ENCODE results near the gene NT5DC3. TPM values are rescaled to one million over a fixed set of nuclear protein-coding genes. Genes with fewer than 3 reads are reported as not detected.

The NT5DC3 gene
- total RNA-seq, 2 donors from 2014 or later, result 2.3 to 2.4 TPM

DNA sequence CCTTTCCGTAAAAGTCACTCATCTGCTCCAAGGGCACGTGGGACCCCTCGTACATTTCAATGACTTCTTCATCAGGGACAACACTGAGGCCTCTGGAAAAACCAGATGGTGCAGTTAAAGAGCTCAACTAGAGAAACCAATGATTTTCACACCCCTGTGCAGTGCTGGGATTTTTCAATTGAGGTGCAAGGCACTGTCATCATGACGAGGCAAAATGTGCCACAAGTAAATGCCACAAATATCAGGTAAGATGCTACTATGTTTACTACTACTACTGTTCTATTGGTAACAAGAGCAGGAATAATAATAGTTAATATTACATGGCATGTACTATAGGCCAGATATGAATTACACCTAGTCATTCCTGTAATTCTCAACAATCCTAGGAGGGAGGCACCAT lies 42.4 kb downstream of the NT5DC3 start:
- peaks cover 0 to 20% of the 10 kb centered on the region in 2 donors for H3K4me1 ChIP-seq
- TF ChIP-seq, protein P1, sequence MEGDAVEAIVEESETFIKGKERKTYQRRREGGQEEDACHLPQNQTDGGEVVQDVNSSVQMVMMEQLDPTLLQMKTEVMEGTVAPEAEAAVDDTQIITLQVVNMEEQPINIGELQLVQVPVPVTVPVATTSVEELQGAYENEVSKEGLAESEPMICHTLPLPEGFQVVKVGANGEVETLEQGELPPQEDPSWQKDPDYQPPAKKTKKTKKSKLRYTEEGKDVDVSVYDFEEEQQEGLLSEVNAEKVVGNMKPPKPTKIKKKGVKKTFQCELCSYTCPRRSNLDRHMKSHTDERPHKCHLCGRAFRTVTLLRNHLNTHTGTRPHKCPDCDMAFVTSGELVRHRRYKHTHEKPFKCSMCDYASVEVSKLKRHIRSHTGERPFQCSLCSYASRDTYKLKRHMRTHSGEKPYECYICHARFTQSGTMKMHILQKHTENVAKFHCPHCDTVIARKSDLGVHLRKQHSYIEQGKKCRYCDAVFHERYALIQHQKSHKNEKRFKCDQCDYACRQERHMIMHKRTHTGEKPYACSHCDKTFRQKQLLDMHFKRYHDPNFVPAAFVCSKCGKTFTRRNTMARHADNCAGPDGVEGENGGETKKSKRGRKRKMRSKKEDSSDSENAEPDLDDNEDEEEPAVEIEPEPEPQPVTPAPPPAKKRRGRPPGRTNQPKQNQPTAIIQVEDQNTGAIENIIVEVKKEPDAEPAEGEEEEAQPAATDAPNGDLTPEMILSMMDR (IDR thresholded peaks at IDR 0.05), result no peak
- no peaks in the 10 kb centered on the region for H3K36me3 ChIP-seq
- H3K27ac ChIP-seq, result no peak overlapping the region
- no peaks in the 10 kb centered on the region for H3K9me3 ChIP-seq
- no peak overlapping the region for H3K4me3 ChIP-seq
- no peak for DNase-seq (ENCODE audit: low spot score)
- no peaks in the 10 kb centered on the region for H3K27me3 ChIP-seq

DNA sequence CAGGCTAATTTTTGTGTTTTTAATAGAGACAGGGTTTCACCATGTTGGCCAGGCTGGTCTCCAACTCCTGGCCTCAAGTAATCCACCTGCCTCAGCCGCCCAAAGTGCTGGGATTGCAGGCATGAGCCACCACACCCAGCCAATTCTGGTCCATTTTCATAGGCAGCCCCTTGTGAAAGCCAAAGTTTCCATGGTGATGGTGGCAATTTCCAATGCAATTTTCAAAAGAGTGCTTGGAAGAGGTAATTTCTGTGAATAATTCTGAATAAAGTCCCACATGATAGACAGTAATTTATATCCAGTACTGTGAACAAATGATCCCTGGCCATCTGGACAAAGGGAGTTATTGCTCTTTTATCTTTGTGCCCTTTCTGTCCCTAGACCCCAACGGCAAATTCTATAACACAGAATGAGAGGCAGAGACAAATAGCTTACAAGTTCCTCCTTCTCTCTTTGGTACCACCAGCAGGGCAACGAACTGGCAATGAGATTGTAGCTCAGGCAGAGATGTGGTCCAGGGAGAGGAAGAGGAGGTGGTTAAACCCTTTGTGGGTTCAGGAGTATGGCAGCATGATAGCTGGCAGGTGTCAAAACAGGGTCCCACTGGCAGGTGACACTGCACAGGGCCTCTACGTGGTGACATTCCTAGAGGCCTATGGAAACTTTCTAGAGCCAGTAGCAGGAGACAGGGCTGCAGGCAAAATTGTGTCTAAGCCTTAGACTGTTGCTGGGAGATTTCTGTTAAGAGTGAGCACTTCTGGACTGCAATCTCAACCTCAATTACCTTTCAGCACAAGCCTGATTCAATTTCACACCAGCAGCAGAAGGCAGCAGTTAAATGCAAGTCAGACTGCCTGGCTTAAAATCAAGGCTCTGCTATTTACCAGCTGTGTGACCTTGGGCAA lies 46.5 kb downstream of the NT5DC3 start:
- Histone ChIP-seq H3K9me3 (no peaks in the 10 kb centered on the region), H3K27ac (no peak overlapping the region), H3K4me1 (peaks cover 0 to 4% of the 10 kb centered on the region in 2 donors), H3K27me3 (no peaks in the 10 kb centered on the region), H3K36me3 (no peaks in the 10 kb centered on the region), H3K4me3 (no peak overlapping the region)
- no peak for DNase-seq (ENCODE audit: low spot score)
- TF ChIP-seq, protein P1 (IDR thresholded peaks at IDR 0.05), result no peak

DNA sequence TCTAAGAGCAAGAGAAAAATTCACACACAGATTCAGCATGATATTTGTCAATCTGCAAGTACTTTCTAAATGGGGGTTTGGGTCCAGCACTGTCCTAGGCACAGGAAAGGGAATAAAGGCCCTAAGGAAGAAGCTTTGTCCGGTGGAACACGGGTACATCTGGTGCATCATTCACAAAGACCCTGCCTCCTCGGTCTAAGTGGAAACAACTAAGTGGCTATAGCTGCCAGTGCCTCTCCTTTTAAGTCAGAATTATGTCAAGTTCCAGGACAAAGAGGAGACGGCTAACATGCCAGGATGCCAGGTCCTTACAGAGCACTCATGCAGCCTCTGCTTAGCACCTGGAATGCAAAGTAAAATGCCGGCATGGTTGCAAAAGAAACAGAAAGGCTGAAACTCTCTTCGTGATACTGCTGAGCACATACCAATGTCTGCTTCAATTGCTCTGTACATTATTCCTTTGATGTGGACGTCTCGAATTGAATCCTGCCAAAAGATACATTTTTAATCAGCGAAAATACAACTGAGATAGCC lies 47.5 kb downstream of the NT5DC3 start:
- no peak overlapping the region for H3K4me3 ChIP-seq
- H3K27ac ChIP-seq, result no peak overlapping the region
- H3K27me3 ChIP-seq, result no peaks in the 10 kb centered on the region
- H3K4me1 ChIP-seq, result no peaks in the 10 kb centered on the region
- no peak for DNase-seq (ENCODE audit: low spot score)
- TF ChIP-seq, protein P1 (IDR thresholded peaks at IDR 0.05), result no peak
- no peaks in the 10 kb centered on the region for H3K36me3 ChIP-seq
- H3K9me3 ChIP-seq, result no peaks in the 10 kb centered on the region

DNA sequence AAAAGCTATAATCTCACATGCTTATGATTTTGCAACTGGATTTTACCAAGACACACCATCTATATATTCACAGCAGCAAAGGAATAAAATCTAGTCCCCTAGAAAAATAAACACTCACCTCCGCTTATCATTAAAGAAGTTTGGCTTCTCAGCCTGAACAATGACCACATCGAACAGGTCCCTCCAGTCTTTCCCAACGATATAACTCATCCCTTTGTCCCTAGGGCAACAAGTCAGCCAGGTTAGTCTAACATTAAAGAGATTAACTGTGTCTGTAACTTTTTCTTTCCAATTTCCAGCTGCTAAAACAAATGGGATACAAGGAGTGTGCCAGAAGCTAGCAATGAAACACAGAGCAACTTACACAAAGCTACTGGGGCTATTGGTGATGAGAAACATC lies 48.0 kb downstream of the NT5DC3 start:
- TF ChIP-seq, protein P1 (IDR thresholded peaks at IDR 0.05), result no peak

DNA sequence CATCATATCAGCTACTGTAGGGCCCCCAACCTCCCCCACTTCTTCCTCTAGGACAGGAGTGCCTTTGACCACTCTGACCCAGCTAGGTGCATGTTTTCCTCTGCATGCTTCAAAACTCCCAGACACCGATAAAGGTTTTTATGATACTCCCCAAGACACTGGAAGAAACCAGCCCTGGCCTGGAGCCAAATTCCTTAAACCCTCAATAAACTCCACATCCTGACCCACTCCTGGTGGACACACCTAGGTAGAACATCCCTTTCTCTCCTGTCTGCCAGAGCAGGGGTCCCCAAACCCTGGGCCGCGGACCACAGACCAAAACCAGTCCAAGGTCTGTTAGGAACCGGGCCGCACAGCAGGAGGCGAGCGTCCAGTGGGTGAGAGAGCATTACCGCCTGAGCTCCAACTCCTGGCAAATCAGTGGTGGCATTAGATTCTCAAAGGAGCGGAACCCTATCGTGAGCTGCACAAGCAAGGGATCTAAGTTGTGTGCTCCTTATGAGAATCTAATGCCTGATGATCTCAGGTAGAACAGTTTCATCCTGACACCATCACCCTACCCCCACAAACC lies 49.6 kb downstream of the NT5DC3 start:
- Histone ChIP-seq H3K27me3 (no peaks in the 10 kb centered on the region), H3K4me1 (no peaks in the 10 kb centered on the region), H3K27ac (no peak overlapping the region), H3K4me3 (no peak overlapping the region), H3K9me3 (no peaks in the 10 kb centered on the region), H3K36me3 (no peaks in the 10 kb centered on the region)
- DNase-seq (ENCODE audit: low spot score), result no peak
- TF ChIP-seq, protein P1 (IDR thresholded peaks at IDR 0.05), result no peak

More for the DNA sequence above, 48.0 kb downstream of the NT5DC3 start:
- Histone ChIP-seq H3K36me3 (no peaks in the 10 kb centered on the region), H3K27me3 (no peaks in the 10 kb centered on the region), H3K27ac (no peak overlapping the region), H3K4me3 (no peak overlapping the region), H3K9me3 (no peaks in the 10 kb centered on the region), H3K4me1 (no peaks in the 10 kb centered on the region)
- no peak for DNase-seq (ENCODE audit: low spot score)

All from right atrium auricular region (tissue), 2 donors.